ENCODE data around the gene ENOX1. TPM values are rescaled to one million over a fixed set of nuclear protein-coding genes. Genes with fewer than 3 reads are reported as not detected.

Gene ENOX1
- total and polyA plus RNA-seq, 8 donors, result 0.23 to 2.0 (median 0.94) TPM

DNA sequence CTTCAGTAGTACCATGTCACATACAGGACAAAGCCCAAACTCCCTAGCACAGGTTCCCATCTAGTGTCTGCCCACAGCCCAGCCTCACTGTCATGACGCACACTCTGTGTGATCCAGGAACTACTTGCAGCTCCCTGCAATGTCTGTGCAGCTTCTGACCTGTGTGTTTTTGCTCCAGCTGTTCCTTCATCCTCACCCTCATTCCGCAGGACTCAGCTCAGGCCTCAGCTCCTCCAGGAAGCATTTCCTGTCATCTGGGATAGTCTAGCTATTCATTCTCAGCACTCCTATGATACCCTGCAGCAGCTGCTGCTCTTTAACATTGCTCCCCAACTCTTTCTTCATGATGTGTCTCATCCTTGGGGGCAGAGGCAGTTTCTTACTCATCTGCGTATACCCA is 56.1 kb downstream of the ENOX1 start:
- Histone ChIP-seq H3K27me3 (no peaks in the 10 kb centered on the region), H3K9me3 (no peaks in the 10 kb centered on the region), H3K36me3 (no peaks in the 10 kb centered on the region), H3K4me1 (no peaks in the 10 kb centered on the region), H3K4me3 (no peak overlapping the region), H3K27ac (no peak overlapping the region)
- FAIRE-seq (no peak), DNase-seq (no peak), ATAC-seq (peak in 1 of 4 donors; percentile 21)
- 74 to 81% methylated on average over 3 of the region's 3 CpGs for WGBS, 2 donors
- intact Hi-C loops (cut with DNase I), result no loop called here
- TF ChIP-seq, protein P1, sequence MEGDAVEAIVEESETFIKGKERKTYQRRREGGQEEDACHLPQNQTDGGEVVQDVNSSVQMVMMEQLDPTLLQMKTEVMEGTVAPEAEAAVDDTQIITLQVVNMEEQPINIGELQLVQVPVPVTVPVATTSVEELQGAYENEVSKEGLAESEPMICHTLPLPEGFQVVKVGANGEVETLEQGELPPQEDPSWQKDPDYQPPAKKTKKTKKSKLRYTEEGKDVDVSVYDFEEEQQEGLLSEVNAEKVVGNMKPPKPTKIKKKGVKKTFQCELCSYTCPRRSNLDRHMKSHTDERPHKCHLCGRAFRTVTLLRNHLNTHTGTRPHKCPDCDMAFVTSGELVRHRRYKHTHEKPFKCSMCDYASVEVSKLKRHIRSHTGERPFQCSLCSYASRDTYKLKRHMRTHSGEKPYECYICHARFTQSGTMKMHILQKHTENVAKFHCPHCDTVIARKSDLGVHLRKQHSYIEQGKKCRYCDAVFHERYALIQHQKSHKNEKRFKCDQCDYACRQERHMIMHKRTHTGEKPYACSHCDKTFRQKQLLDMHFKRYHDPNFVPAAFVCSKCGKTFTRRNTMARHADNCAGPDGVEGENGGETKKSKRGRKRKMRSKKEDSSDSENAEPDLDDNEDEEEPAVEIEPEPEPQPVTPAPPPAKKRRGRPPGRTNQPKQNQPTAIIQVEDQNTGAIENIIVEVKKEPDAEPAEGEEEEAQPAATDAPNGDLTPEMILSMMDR (IDR thresholded peaks at IDR 0.05), result no peak

DNA sequence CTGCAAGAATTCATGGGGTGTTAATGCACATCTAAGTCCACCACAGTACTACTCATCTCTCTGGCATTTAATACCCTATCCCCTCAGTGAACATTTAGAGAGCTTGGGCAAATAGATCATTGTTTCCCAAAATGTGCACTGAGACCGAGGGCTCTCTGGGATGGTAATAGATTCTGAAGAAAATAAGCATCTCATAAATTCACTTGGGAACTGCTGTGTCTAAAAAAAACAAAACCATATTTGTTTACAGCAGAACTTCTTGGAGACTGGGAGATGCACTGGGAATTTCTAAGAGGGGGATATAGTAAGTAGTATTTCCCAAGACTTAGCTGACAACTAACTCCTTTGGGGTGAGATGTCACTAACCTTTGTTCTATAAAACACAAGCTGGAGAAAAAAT is 58.4 kb downstream of the ENOX1 start:
- ATAC-seq, result no peak
- WGBS, 2 donors, result 78 to 93% methylated on average over 1 of the region's 1 CpG
- H3K36me3 ChIP-seq, result no peaks in the 10 kb centered on the region
- no peak for FAIRE-seq
- H3K9me3 ChIP-seq, result no peaks in the 10 kb centered on the region
- TF ChIP-seq, protein P1 (IDR thresholded peaks at IDR 0.05), result no peak
- no peaks in the 10 kb centered on the region for H3K4me1 ChIP-seq
- H3K4me3 ChIP-seq, result no peak overlapping the region
- DNase-seq, result no peak
- no peak overlapping the region for H3K27ac ChIP-seq
- intact Hi-C loops (cut with DNase I), result no loop called here
- H3K27me3 ChIP-seq, result no peaks in the 10 kb centered on the region

DNA sequence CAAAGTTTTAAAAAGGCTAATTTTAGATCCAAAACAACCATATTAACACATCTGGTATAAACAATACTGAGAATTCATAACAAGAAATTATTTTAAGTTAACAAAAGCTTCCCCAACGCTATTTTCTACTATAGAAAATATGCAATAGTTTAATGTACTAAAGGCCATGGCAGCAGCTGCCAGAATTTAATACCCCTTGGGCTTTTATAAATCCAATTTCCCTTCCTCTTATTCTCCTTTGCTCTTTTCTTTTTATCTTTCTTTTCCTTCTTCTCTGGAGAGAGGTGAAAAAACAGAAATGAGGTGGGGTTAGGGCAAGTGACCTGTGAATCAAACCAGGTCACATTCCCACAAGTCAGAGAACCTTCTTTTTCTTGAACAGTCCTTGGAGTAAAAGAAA is 58.9 kb downstream of the ENOX1 start:
- Histone ChIP-seq H3K4me3 (no peak overlapping the region), H3K27ac (no peak overlapping the region), H3K4me1 (no peaks in the 10 kb centered on the region), H3K36me3 (no peaks in the 10 kb centered on the region), H3K9me3 (no peaks in the 10 kb centered on the region), H3K27me3 (no peaks in the 10 kb centered on the region)
- intact Hi-C loops (cut with DNase I), result no loop called here
- TF ChIP-seq, protein P1 (IDR thresholded peaks at IDR 0.05), result no peak
- no peak for ATAC-seq
- WGBS, 2 donors, result 77 to 80% methylated on average over 1 of the region's 1 CpG
- no peak for DNase-seq
- FAIRE-seq, result no peak

DNA sequence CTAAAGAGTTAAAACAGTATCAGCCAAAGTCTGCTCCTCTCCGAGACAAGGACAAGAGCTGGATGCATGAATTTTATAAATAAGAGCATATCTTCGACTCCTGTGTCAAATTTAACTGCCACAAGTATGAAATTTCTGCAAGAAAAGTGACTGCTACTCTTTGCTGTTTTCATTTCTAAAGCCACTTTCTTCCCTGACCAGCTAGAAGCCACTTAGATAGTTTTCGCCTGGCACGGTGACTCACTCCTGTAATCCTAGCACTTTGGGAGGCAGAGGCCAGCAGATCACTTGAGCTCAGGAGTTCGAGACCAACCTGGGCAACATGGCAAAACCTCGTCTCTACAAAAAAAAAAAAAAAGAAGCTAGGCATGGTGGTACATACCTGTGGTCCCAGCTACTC is 61.3 kb downstream of the ENOX1 start:
- FAIRE-seq (no peak), ATAC-seq (no peak), DNase-seq (no peak)
- WGBS, 2 donors, result 79 to 80% methylated on average over 6 of the region's 6 CpGs
- TF ChIP-seq, protein P1 (IDR thresholded peaks at IDR 0.05), result no peak
- H3K4me1 ChIP-seq, result no peaks in the 10 kb centered on the region
- H3K36me3 ChIP-seq, result no peaks in the 10 kb centered on the region
- H3K9me3 ChIP-seq, result no peaks in the 10 kb centered on the region
- intact Hi-C loops (cut with DNase I), result no loop called here
- H3K27ac ChIP-seq, result no peak overlapping the region
- no peak overlapping the region for H3K4me3 ChIP-seq
- H3K27me3 ChIP-seq, result no peaks in the 10 kb centered on the region

DNA sequence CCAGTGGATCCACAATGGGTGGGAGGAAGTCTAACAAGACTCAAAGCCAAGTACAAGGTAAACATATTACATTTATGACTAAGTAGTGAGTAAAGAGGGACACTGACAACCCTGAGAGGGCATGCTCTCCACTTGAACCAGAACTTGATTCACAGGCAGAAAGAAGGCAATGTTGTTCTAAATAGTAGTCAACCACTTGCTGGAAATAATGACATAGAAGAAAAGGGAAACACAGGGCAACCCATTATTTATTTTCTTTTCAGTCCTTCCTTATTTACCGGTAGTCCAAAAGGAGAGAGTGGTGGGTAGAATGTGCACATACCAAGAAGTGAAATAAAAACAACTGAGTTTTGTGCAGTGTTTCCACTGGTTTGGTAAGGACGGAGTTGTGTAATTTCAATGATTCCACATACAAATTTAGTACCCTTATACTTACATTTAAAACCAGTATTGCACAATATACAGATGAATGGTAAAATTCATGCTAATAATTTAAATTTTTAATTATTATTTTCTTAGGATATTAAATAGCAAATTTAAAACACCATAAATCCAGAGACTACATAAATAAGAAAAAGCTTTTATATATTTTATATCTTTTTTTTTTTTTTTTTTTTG is 65.9 kb downstream of the ENOX1 start:
- Histone ChIP-seq H3K27me3 (no peaks in the 10 kb centered on the region), H3K4me1 (no peaks in the 10 kb centered on the region), H3K36me3 (no peaks in the 10 kb centered on the region), H3K27ac (no peak overlapping the region), H3K9me3 (no peaks in the 10 kb centered on the region), H3K4me3 (no peak overlapping the region)
- no peak for DNase-seq
- no peak for ATAC-seq
- intact Hi-C loops (cut with DNase I), result no loop called here
- WGBS, 2 donors, result 48 to 49% methylated on average over 2 of the region's 2 CpGs
- TF ChIP-seq, protein P1 (IDR thresholded peaks at IDR 0.05), result no peak
- FAIRE-seq, result no peak
